NCI-H526 treated with DMSO at 0.1 percent for 48 hours (cell line): ENCODE measurements around the gene GARS1.

ENCODE experiments used
- DNase-seq: peaks from one replicate; lab custom pipeline; 2025; lab: John Stamatoyannopoulos, UW

The GARS1 gene

DNA sequence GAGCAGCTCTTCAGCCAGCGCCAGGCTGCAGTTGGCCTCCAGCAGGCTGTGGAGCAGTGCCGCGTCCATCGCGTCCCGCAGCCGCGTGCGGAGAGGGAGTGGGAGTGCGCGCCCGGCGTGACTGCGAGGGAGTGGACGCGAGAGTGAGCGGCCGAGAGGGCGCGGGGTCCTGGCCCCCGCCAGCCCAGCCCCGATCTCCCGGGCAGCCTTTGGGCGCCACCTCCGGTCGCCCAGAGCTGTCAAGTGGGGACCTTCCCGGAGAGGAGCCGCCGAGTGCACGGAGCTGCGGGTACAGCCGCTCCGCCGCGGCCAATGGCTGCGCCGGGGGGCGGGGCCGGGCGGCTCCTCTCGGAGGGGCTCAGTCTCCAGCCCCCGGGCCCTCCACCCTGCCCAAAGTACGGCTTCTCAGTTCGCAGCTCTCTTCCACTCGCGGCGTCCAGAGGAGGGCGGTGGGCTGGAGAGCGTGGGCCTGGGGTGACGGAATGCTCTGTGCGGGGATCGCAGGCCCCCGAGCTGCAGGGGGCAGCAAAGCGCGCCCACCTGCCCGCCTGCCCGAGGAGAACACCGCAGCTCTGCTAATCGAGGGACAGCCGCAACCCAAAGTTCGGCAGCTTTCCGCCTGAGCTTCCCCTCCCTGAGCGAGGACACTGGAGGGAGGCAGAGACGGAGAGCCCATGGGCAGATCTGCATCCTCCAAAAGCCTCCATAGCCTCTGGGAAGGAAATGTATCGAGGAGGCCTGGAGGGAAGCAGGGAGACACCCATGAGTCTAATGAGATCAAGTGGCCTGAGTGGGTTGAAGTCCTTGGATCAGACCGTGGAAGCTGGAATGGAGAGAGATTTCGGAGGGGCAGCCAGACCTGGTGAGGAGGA is 87.8 kb downstream of the GARS1 start, which contains the start of gene CRHR2:
CRHR2 (minus strand) TSS at position 245 of the 872 bp plus-strand sequence; CDS start at position 69, 176 bp downstream.
- DNase-seq: no peak

DNA sequence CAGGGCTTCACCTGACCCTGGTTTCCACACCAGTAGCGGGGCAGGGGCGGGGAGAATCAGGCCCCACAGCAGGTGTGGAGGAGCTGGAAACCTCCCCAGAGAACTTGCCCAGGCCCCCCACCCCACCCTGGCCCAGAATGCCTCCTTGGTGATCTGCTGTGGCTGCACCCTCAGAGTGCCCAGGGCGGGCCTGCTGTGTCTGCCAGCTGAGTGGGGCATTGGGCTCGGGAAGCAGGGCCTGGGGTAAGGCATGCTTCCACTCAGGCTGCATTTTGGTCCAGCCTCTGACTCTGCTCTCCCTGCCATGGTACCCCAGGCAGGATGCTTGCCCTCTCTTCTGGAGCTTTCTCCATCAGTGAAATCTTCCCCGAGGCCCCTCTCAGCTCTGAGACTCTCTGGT is 88.6 kb downstream of the GARS1 start:
- no peak for DNase-seq
